Spleen (tissue), 11 donors: Measurements from ENCODE around the gene TMCO4. TPM values are rescaled to one million over a fixed set of nuclear protein-coding genes. Genes with fewer than 3 reads are reported as not detected.

ENCODE experiments used
- DNase-seq: peaks from one replicate; pipeline ENCODE4 v3.0.0-alpha.2; 2020
- H3K27ac ChIP-seq, 8 donors: fragments of 200-600 bp; sonication (generic) in 7 of 8; 1 replicate in 4 of 8; 2 replicates in 4 of 8; pipeline versions ENCODE4 v1.5.0 to v1.8.0; 2016 to 2021; ENCODE audit warnings: inconsistent platforms in 4 of 8, mild to moderate bottlenecking in 4 of 8, moderate library complexity in 1 of 8
- H3K27me3 ChIP-seq, 7 donors: fragments of 200-600 bp; sonication (generic) in 6 of 7; replicated peaks in 1 of 7; 1 replicate in 4 of 7; 2 replicates in 3 of 7; pipeline versions ENCODE4 v1.5.0 to v1.8.0; 2016 to 2021; ENCODE audit warnings: inconsistent platforms in 3 of 7, mild to moderate bottlenecking in 1 of 7
- H3K36me3 ChIP-seq, 6 donors: fragments of 200-600 bp; sonication (generic) in 5 of 6; 1 replicate in 4 of 6; 2 replicates in 2 of 6; pipeline versions ENCODE4 v1.5.0 to v1.8.0; 2016 to 2021; ENCODE audit warnings: inconsistent platforms in 2 of 6
- H3K4me1 ChIP-seq, 6 donors: fragments of 200-600 bp; sonication (generic) in 5 of 6; 1 replicate in 3 of 6; 2 replicates in 3 of 6; pipeline versions ENCODE4 v1.5.0 to v1.8.0; 2016 to 2021; ENCODE audit warnings: inconsistent platforms in 3 of 6
- H3K4me3 ChIP-seq, 8 donors: fragments of 200-600 bp; sonication (generic) in 7 of 8; 1 replicate in 4 of 8; 2 replicates in 4 of 8; pipeline versions ENCODE4 v1.5.0 to v1.8.0; 2016 to 2021; ENCODE audit warnings: inconsistent platforms in 4 of 8, mild to moderate bottlenecking in 4 of 8, moderate library complexity in 2 of 8
- H3K9me3 ChIP-seq, 8 donors: fragments of 200-600 bp; sonication (generic) in 7 of 8; 1 replicate in 4 of 8; 2 replicates in 4 of 8; pipeline versions ENCODE4 v1.5.0 to v1.8.0; 2016 to 2021; ENCODE audit warnings: inconsistent platforms in 4 of 8
- CTCF ChIP-seq, 11 experiments: fragments of 200-600 bp in 7 of 11; fragments of 450-650 bp in 4 of 11; sonication (generic) in 4 of 11; IDR thresholded peaks in 8 of 11; conservative IDR thresholded peaks in 3 of 11; 1 replicate in 7 of 11; 2 replicates in 4 of 11; pipeline versions ENCODE4 v1.4.0 to v1.8.0; 2016 to 2021; ENCODE audit warnings: antibody characterized with exemption in 11 of 11, inconsistent platforms in 4 of 11, mild to moderate bottlenecking in 1 of 11
- POLR2A ChIP-seq, 3 donors: fragments of 450-650 bp; IDR thresholded peaks; one replicate each; pipeline ENCODE4 v1.5.1; 2017; ENCODE audit warnings: antibody characterized with exemption in 3 of 3, mild to moderate bottlenecking in 1 of 3
- POLR2AphosphoS5 ChIP-seq, 3 donors: sonication (generic); formaldehyde crosslinking; IDR thresholded peaks; one replicate each; pipeline ENCODE4 v1.5.1; 2017; ENCODE audit warnings: antibody characterized with exemption in 3 of 3
- WGBS, 5 donors: extraction: QIAGEN DNeasy Blood & Tissue Kit in 3 of 5; methylation state at CpG; one replicate each; pipeline versions ENCODE4 v1.1.5 to v1.1.7; 2013 to 2018; 5-methylcytosine and 5-hydroxymethylcytosine counted together
- intact Hi-C: fragments of 100-400 bp; cut with DNase I; formaldehyde crosslinking; loops from one replicate; pipeline ENCODE4 v1.15.0; 2023; ENCODE audit warnings: low total_unique reads
- polyA plus RNA-seq, 3 donors: library from polyadenylated mRNA; stranded (reverse); fragments of 200-250 nt; gene quantifications; one replicate each; pipeline ENCODE4 v1.2.1, GENCODE V29; 2013
- total RNA-seq, 7 donors: library from RNA; depleted of rRNA in 3 of 7; stranded (reverse); fragments of >200 nt in 3 of 7; fragmentation: NEBNext Ultra II Directional in 4 of 7; extraction: Animal tissue kit (Norgen Biotek cat#: 25700) in 4 of 7; gene quantifications; one replicate each; pipeline versions ENCODE4 v1.1.0 to v1.2.1, GENCODE V29; 2016 to 2021
- donor health status: healthy with polysubstance abuse.
- donor health status: DM: no; HTN: no; CAD: no; lungs with moderate emphysema.
- donor health status: DM: no; HTN: no; CAD: no.
- donor health status: Bipolar disorder and iron deficiency.
- donor health status: healthy.
- donor health status: DM: no; HTN: no; CAD: no.
- donor health status: DM: yes; HTN: yes; CAD: no.

TMCO4 gene
- total and polyA plus RNA-seq, 10 donors = 15.4 to 40.8 (median 27.2) TPM

- peaks cover 0 to 100% (median 63%) of the 10 kb centered on the region in 6 donors for H3K36me3 ChIP-seq
- intact Hi-C loops = no loop called here
- no peaks in the 10 kb centered on the region for H3K4me1 ChIP-seq
- 72 to 91% (median 83%) methylated on average over 4 of the region's 4 CpGs for WGBS, 5 donors
- no peak overlapping the region for H3K4me3 ChIP-seq
- no peak for TF ChIP-seq POLR2AphosphoS5 (IDR thresholded peaks at IDR 0.05)
- no peak for TF ChIP-seq POLR2A (IDR thresholded peaks at IDR 0.05)
- TF ChIP-seq CTCF (IDR thresholded peaks at IDR 0.05 in 8 of 11, conservative IDR thresholded peaks at IDR 0.05 in 3 of 11) = no peak
- peaks cover 0 to 4% (median 1%) of the 10 kb centered on the region in 8 donors for H3K9me3 ChIP-seq
- no peak for DNase-seq
- no peak overlapping the region for H3K27ac ChIP-seq
- no peaks in the 10 kb centered on the region for H3K27me3 ChIP-seq
These were observed 55.4 kb downstream of the TMCO4 start for GRCh38 chr1:19744335-19744743.

GRCh38 chr1:19743793-19744192, 55.9 kb downstream of the TMCO4 start:
- peaks cover 0 to 9% (median 7%) of the 10 kb centered on the region in 8 donors for H3K9me3 ChIP-seq
- no peaks in the 10 kb centered on the region for H3K4me1 ChIP-seq
- H3K36me3 ChIP-seq = peaks cover 0 to 100% (median 63%) of the 10 kb centered on the region in 6 donors
- intact Hi-C loops = no loop called here
- H3K4me3 ChIP-seq = no peak overlapping the region
- no peak overlapping the region for H3K27ac ChIP-seq
- H3K27me3 ChIP-seq = no peaks in the 10 kb centered on the region
- no peak for DNase-seq
- TF ChIP-seq POLR2A (IDR thresholded peaks at IDR 0.05) (no peak), CTCF (IDR thresholded peaks at IDR 0.05 in 8 of 11, conservative IDR thresholded peaks at IDR 0.05 in 3 of 11) (no peak), POLR2AphosphoS5 (IDR thresholded peaks at IDR 0.05) (no peak)
- 94 to 96% (median 96%) methylated on average over 6 to 9 of the region's 9 CpGs for WGBS, 5 donors

- no peaks in the 10 kb centered on the region for H3K27me3 ChIP-seq
- WGBS, 5 donors = 86 to 98% (median 94%) methylated on average over 3 of the region's 3 CpGs
- H3K4me1 ChIP-seq = no peaks in the 10 kb centered on the region
- H3K27ac ChIP-seq = no peak overlapping the region
- H3K9me3 ChIP-seq = peaks cover 0 to 12% (median 9%) of the 10 kb centered on the region in 8 donors
- intact Hi-C loops = no loop called here
- TF ChIP-seq CTCF (IDR thresholded peaks at IDR 0.05 in 8 of 11, conservative IDR thresholded peaks at IDR 0.05 in 3 of 11) (no peak), POLR2AphosphoS5 (IDR thresholded peaks at IDR 0.05) (no peak), POLR2A (IDR thresholded peaks at IDR 0.05) (no peak)
- no peak overlapping the region for H3K4me3 ChIP-seq
- H3K36me3 ChIP-seq = peaks cover 0 to 100% (median 63%) of the 10 kb centered on the region in 6 donors
- DNase-seq = no peak
These were observed 56.5 kb downstream of the TMCO4 start for GRCh38 chr1:19743180-19743579.

GRCh38 chr1:19739628-19740027, 60.1 kb downstream of the TMCO4 start:
- TF ChIP-seq CTCF (IDR thresholded peaks at IDR 0.05 in 8 of 11, conservative IDR thresholded peaks at IDR 0.05 in 3 of 11) (no peak), POLR2A (IDR thresholded peaks at IDR 0.05) (no peak), POLR2AphosphoS5 (IDR thresholded peaks at IDR 0.05) (no peak)
- 80 to 96% (median 91%) methylated on average over 3 to 5 of the region's 5 CpGs for WGBS, 5 donors
- Histone ChIP-seq H3K9me3 (peaks cover 0 to 12% (median 9%) of the 10 kb centered on the region in 8 donors), H3K27me3 (no peaks in the 10 kb centered on the region), H3K36me3 (peaks cover 0 to 100% (median 43%) of the 10 kb centered on the region in 6 donors), H3K27ac (no peak overlapping the region), H3K4me1 (no peaks in the 10 kb centered on the region), H3K4me3 (no peak overlapping the region)
- DNase-seq = no peak
- intact Hi-C loops = no loop called here
